GM23248 (cell line): ENCODE measurements around the gene PDE8A. TPM values are rescaled to one million over a fixed set of nuclear protein-coding genes. Genes with fewer than 3 reads are reported as not detected.

Experiments
- DNase-seq: peaks from one replicate; pipeline ENCODE4 v3.0.0-alpha.2; 2015
- H2AFZ ChIP-seq: fragments of 200-600 bp; sonication (generic); 2 replicates; pipeline ENCODE4 v1.6.1; 2016; ENCODE audit warnings: antibody characterized with exemption
- H3F3A ChIP-seq: fragments of 200-600 bp; sonication (generic); 2 replicates; pipeline ENCODE4 v1.6.1; 2016; ENCODE audit warnings: mild to moderate bottlenecking, antibody characterized with exemption, mixed run types; ENCODE audit not compliant: insufficient read depth
- H3K27ac ChIP-seq: fragments of 200-600 bp; sonication (generic); 2 replicates; pipeline ENCODE4 v1.5.1; 2016; ENCODE audit warnings: mild to moderate bottlenecking
- H3K27me3 ChIP-seq: fragments of 200-600 bp; sonication (generic); replicated peaks from 2 replicates; pipeline ENCODE4 v1.6.1; 2016; ENCODE audit warnings: mild to moderate bottlenecking; ENCODE audit not compliant: insufficient read depth
- H3K36me3 ChIP-seq: fragments of 200-600 bp; sonication (generic); 2 replicates; pipeline ENCODE4 v1.6.1; 2016; ENCODE audit warnings: low read depth, mild to moderate bottlenecking
- H3K4me1 ChIP-seq: fragments of 200-600 bp; sonication (generic); 2 replicates; pipeline ENCODE4 v1.6.1; 2016; ENCODE audit warnings: mild to moderate bottlenecking; ENCODE audit not compliant: insufficient read depth
- H3K4me2 ChIP-seq: fragments of 200-600 bp; sonication (generic); one replicate; pipeline ENCODE4 v1.6.1; 2016; ENCODE audit warnings: mild to moderate bottlenecking; ENCODE audit not compliant: unreplicated experiment
- H3K4me3 ChIP-seq: fragments of 200-600 bp; sonication (generic); 2 replicates; pipeline ENCODE4 v1.5.1; 2016; ENCODE audit warnings: mild to moderate bottlenecking
- H3K79me2 ChIP-seq: fragments of 200-600 bp; sonication (generic); 2 replicates; pipeline ENCODE4 v1.6.1; 2016; ENCODE audit warnings: mild to moderate bottlenecking; ENCODE audit not compliant: insufficient read depth
- H3K9ac ChIP-seq: fragments of 200-600 bp; sonication (generic); 2 replicates; pipeline ENCODE4 v1.6.1; 2016; ENCODE audit warnings: mild to moderate bottlenecking
- H3K9me2 ChIP-seq: fragments of 200-600 bp; sonication (generic); 2 replicates; pipeline ENCODE4 v1.6.1; 2016; ENCODE audit warnings: mixed run types, mild to moderate bottlenecking, moderate library complexity; ENCODE audit not compliant: insufficient read depth
- H3K9me3 ChIP-seq: fragments of 200-600 bp; sonication (generic); one replicate; pipeline ENCODE4 v1.6.1; 2017; ENCODE audit warnings: low read depth
- H4K20me1 ChIP-seq: fragments of 200-600 bp; sonication (generic); 2 replicates; pipeline ENCODE4 v1.6.0; 2016; ENCODE audit not compliant: insufficient read depth
- EZH2 ChIP-seq: fragments of 200-600 bp; sonication (generic); IDR thresholded peaks from 2 replicates; pipeline ENCODE4 v1.6.1; 2018; ENCODE audit warnings: antibody characterized with exemption, mild to moderate bottlenecking; ENCODE audit not compliant: insufficient read depth, poor library complexity, severe bottlenecking
- EZH2phosphoT487 ChIP-seq: fragments of 200-600 bp; sonication (generic); IDR thresholded peaks from 2 replicates; pipeline ENCODE4 v1.6.1; 2018; ENCODE audit warnings: antibody characterized with exemption, moderate library complexity, mild to moderate bottlenecking, low read depth; ENCODE audit not compliant: insufficient read depth
- WGBS, 2 experiments: methylation state at CpG; one replicate each; pipeline ENCODE4 v1.1.6; 2015 to 2017; ENCODE audit warnings: low lambda C conversion rate in 2 of 2, low coverage in 1 of 2; ENCODE audit errors: missing lambda C conversion rate in 2 of 2; 5-methylcytosine and 5-hydroxymethylcytosine counted together
- in situ Hi-C: fragments of 300-500 bp; cut with MboI; formaldehyde crosslinking; loops from 2 replicates; pipeline ENCODE4 v1.15.0; 2020
- polyA plus RNA-seq: library from polyadenylated mRNA; unstranded; fragments of >200 nt; fragmentation: Nextera tagmentation; extraction: Ambion mirVana; gene quantifications from 2 replicates; pipeline ENCODE4 v1.2.1, GENCODE V29; 2016
- total RNA-seq: library from RNA; depleted of rRNA; stranded (reverse); fragments of >200 nt; shearing (Covaris generic); gene quantifications from 2 replicates; pipeline ENCODE4 v1.2.3, GENCODE V29; 2014

PDE8A gene
- total and polyA plus RNA-seq, 2 experiments from 2014 or later = 13.9 to 22.7 TPM

DNA sequence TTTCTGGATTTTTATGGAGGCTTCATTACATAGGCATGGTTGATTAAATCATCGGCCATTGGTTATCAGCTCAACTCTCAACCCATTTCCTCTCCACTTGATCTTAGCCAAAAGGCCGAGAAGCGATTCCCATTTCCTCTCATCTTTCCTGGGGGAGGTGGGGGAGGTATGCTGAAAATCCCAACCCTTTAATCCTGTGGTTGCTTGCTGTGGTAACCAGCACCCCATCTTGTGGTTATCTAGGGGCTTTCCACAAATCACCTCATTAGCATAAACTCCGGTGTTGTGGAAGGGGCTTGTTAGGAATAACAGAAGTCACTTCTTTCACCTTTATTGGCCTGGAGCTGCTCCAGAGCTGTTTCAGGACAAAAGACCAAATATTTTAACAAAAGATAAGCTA lies 20.9 kb downstream of the PDE8A start:
- Histone ChIP-seq H3K79me2 (peaks cover 98% of the 10 kb centered on the region), H2AFZ (no peak overlapping the region), H3K9me2 (no peaks in the 10 kb centered on the region), H4K20me1 (peaks cover 10% of the 10 kb centered on the region; the same call in 1 of the 2 replicates), H3K9me3 (no peaks in the 10 kb centered on the region), H3K9ac (no peak overlapping the region), H3K27me3 (no peaks in the 10 kb centered on the region), H3K4me3 (no peak overlapping the region), H3K27ac (no peak overlapping the region), H3K4me2 (no peak overlapping the region), H3F3A (no peaks in the 10 kb centered on the region), H3K4me1 (no peaks in the 10 kb centered on the region), H3K36me3 (no peaks in the 10 kb centered on the region)
- WGBS, 2 experiments = 97 to 98% methylated on average over 4 of the region's 4 CpGs
- DNase-seq = no peak
- TF ChIP-seq EZH2 (no peak), EZH2phosphoT487 (no peak)
- in situ Hi-C loops = no loop called here

DNA sequence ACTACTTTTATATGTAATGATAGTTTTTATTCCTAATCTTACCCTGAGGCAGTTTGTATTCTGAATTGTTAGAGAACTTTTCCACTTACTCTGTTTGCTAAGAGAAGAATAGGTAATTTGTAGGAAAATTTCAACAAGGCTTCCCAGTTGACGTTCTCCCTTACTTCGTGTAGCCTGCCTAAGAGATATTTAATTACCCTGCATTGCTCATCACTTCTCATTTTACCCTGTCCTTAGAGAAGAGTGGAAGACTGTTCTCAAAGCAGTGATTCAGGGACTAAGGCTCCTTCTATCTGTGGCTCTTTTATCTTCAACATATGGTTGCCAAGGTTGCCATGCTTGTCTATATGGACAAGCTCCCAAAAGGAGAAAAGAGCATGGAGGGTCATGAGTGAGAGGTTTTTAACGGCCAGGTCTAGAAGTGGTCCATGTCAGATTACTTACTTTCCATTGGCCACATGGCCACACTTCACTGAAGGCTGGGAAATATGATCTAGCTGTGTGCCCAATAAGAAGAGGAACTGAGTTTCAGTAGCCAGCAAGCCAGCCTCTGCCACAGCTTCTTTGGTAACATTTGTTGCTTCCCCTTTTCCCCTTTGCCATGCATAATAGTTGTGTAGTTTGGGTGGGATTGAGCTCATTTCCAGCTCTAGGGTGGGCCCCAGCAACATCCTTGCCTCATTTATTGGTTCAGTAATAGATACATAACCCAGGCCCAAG lies 22.1 kb downstream of the PDE8A start:
- H3K4me3 ChIP-seq = no peak overlapping the region
- no peaks in the 10 kb centered on the region for H3K27me3 ChIP-seq
- in situ Hi-C loops = no loop called here
- no peaks in the 10 kb centered on the region for H3K36me3 ChIP-seq
- H3K4me2 ChIP-seq = no peak overlapping the region
- TF ChIP-seq EZH2phosphoT487 (no peak), EZH2 (no peak)
- DNase-seq = no peak
- peaks cover 5% of the 10 kb centered on the region; the same call in 1 of the 2 replicates for H4K20me1 ChIP-seq
- no peak overlapping the region for H3K27ac ChIP-seq
- peaks cover 98% of the 10 kb centered on the region for H3K79me2 ChIP-seq
- 77 to 94% methylated on average over 3 of the region's 3 CpGs for WGBS, 2 experiments
- no peaks in the 10 kb centered on the region for H3F3A ChIP-seq
- H3K9me2 ChIP-seq = no peaks in the 10 kb centered on the region
- no peaks in the 10 kb centered on the region for H3K4me1 ChIP-seq
- H2AFZ ChIP-seq = no peak overlapping the region
- H3K9ac ChIP-seq = no peak overlapping the region
- H3K9me3 ChIP-seq = no peaks in the 10 kb centered on the region

DNA sequence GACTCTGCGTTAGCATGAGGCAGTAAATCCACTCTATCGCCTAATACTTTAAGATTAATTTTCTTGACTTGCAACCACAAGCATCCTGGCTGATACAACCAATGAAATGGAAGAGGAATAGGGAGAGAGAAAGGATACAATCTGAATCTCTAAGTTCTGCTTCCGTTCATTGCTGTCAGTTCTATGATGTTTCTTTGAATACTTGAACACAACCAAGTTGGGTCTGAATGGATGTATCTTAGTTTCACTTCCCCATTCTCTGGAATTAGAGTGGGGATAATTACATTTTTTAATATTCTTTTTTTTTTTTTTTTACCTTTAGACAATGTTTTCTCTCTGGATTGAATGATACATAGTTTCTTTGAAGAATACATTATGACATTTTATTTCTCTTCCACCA lies 22.9 kb downstream of the PDE8A start:
- H4K20me1 ChIP-seq = peaks cover 4% of the 10 kb centered on the region; the same call in 1 of the 2 replicates
- WGBS, 2 experiments = 98% methylated on average over 3 of the region's 3 CpGs
- no peak for DNase-seq

DNA sequence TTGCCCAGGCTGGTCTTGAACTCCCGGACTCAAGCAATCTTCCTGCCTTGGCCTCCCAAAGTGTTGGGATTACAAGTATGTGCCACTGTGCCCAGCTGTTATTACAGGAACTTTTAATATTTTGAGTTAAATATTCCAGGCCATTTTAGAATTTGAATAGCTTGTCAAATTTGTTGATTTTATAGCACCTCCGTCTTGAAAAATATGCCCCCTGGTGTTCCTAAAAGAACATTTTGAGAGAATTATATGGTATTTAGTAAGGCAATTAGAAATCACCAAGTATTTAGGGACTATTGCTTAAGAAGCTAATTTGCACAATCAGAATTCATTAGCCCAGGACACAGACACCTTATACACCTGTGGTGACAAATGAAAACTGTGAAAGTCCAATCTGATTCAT lies 23.7 kb downstream of the PDE8A start:
- TF ChIP-seq EZH2 = no peak
- TF ChIP-seq EZH2phosphoT487 = no peak
- Histone ChIP-seq H3K9me3 (no peaks in the 10 kb centered on the region), H3F3A (0 out of 2 replicates have a peak, but pooled peaks cover under 1% of the 10 kb centered on the region), H4K20me1 (peaks cover 4% of the 10 kb centered on the region; the same call in 1 of the 2 replicates), H3K9me2 (no peaks in the 10 kb centered on the region), H3K9ac (no peak overlapping the region), H3K4me2 (no peak overlapping the region), H2AFZ (no peak overlapping the region), H3K4me1 (no peaks in the 10 kb centered on the region), H3K36me3 (no peaks in the 10 kb centered on the region), H3K4me3 (no peak overlapping the region), H3K27ac (no peak overlapping the region), H3K27me3 (no peaks in the 10 kb centered on the region), H3K79me2 (peaks cover 98% of the 10 kb centered on the region)
- DNase-seq = no peak
- in situ Hi-C loops = no loop called here
- WGBS, 2 experiments = 94 to 97% methylated on average over 2 of the region's 2 CpGs

More for the DNA sequence above, 22.9 kb downstream of the PDE8A start:
- Histone ChIP-seq H3K27ac (no peak overlapping the region), H3K4me3 (no peak overlapping the region), H2AFZ (no peak overlapping the region), H3K79me2 (peaks cover 98% of the 10 kb centered on the region), H3K4me2 (no peak overlapping the region), H3K9me3 (no peaks in the 10 kb centered on the region), H3K9me2 (no peaks in the 10 kb centered on the region), H3F3A (no peaks in the 10 kb centered on the region), H3K9ac (no peak overlapping the region), H3K27me3 (no peaks in the 10 kb centered on the region), H3K36me3 (no peaks in the 10 kb centered on the region), H3K4me1 (no peaks in the 10 kb centered on the region)
- no peak for TF ChIP-seq EZH2phosphoT487
- TF ChIP-seq EZH2 = no peak
- in situ Hi-C loops = no loop called here

- TF ChIP-seq EZH2phosphoT487 = no peak
- H3K36me3 ChIP-seq = no peaks in the 10 kb centered on the region
- peaks cover 98% of the 10 kb centered on the region for H3K79me2 ChIP-seq
- in situ Hi-C loops = no loop called here
- no peaks in the 10 kb centered on the region for H3K9me2 ChIP-seq
- no peaks in the 10 kb centered on the region for H3K9me3 ChIP-seq
- DNase-seq = no peak
- no peak overlapping the region for H3K27ac ChIP-seq
- WGBS, 2 experiments = 79 to 86% methylated on average over 5 of the region's 5 CpGs
- no peak overlapping the region for H3K9ac ChIP-seq
- H3F3A ChIP-seq = 0 out of 2 replicates have a peak, but pooled peaks cover 5% of the 10 kb centered on the region
- no peak overlapping the region for H3K4me3 ChIP-seq
- H3K27me3 ChIP-seq = no peaks in the 10 kb centered on the region
- H3K4me1 ChIP-seq = peaks cover 4% of the 10 kb centered on the region; the same call in 1 of the 2 replicates
- H2AFZ ChIP-seq = no peak overlapping the region
- no peak overlapping the region for H3K4me2 ChIP-seq
- peaks cover 4% of the 10 kb centered on the region; the same call in 1 of the 2 replicates for H4K20me1 ChIP-seq
Observed at GRCh38 chr15:85005746-85006145, 24.1 kb downstream of the PDE8A start.
